ENCODE data around the gene RPRD1B.
"Not testable (repeated sequence)": the region's sequence is repeated elsewhere in the genome, so short reads cannot be mapped to it uniquely, and the experiment has no call there.

RPRD1B gene

GRCh38 chr20:38093641-38094077 lies 60.1 kb downstream of the RPRD1B start:
- no peak for TF ChIP-seq CTCF (conservative IDR thresholded peaks at IDR 0.05; ENCODE audit: control insufficient read depth, insufficient read depth, low read depth, low read length)
- no peak overlapping the region for H3K4me3 ChIP-seq (ENCODE audit: control insufficient read depth, low read depth, low read length)
- DNase-seq (ENCODE audit: low read depth): no peak

GRCh38 chr20:38094373-38094891 lies 60.9 kb downstream of the RPRD1B start:
- no peak for TF ChIP-seq CTCF (conservative IDR thresholded peaks at IDR 0.05; ENCODE audit: control insufficient read depth, insufficient read depth, low read depth, low read length)
- peak; percentile 90 for DNase-seq (ENCODE audit: low read depth)
- no peak overlapping the region for H3K4me3 ChIP-seq (ENCODE audit: control insufficient read depth, low read depth, low read length)

GRCh38 chr20:38095017-38095686 lies 61.6 kb downstream of the RPRD1B start:
- no peak overlapping the region for H3K4me3 ChIP-seq (ENCODE audit: control insufficient read depth, low read depth, low read length)
- DNase-seq (ENCODE audit: low read depth): peak; percentile 24
- no peak for TF ChIP-seq CTCF (conservative IDR thresholded peaks at IDR 0.05; ENCODE audit: control insufficient read depth, insufficient read depth, low read depth, low read length)

- no peak overlapping the region for H3K4me3 ChIP-seq (ENCODE audit: control insufficient read depth, low read depth, low read length)
- TF ChIP-seq CTCF (conservative IDR thresholded peaks at IDR 0.05; ENCODE audit: control insufficient read depth, insufficient read depth, low read depth, low read length): no peak
- DNase-seq (ENCODE audit: low read depth): peak; percentile 19
Observed at GRCh38 chr20:38098952-38099351, 65.4 kb downstream of the RPRD1B start.

- DNase-seq (ENCODE audit: low read depth); H3K4me3 ChIP-seq (ENCODE audit: control insufficient read depth, low read depth, low read length): not testable (repeated sequence)
Observed at GRCh38 chr20:38102206-38102605, 68.7 kb downstream of the RPRD1B start.

- no peak for DNase-seq (ENCODE audit: low read depth)
- H3K4me3 ChIP-seq (ENCODE audit: control insufficient read depth, low read depth, low read length): no peak overlapping the region
- TF ChIP-seq CTCF (conservative IDR thresholded peaks at IDR 0.05; ENCODE audit: control insufficient read depth, insufficient read depth, low read depth, low read length): no peak
Observed at GRCh38 chr20:38104285-38104684, 70.7 kb downstream of the RPRD1B start.

GRCh38 chr20:38106461-38106860 lies 72.9 kb downstream of the RPRD1B start:
- H3K4me3 ChIP-seq (ENCODE audit: control insufficient read depth, low read depth, low read length): no peak overlapping the region
- no peak for DNase-seq (ENCODE audit: low read depth)
- no peak for TF ChIP-seq CTCF (conservative IDR thresholded peaks at IDR 0.05; ENCODE audit: control insufficient read depth, insufficient read depth, low read depth, low read length)

- DNase-seq (ENCODE audit: low read depth); H3K4me3 ChIP-seq (ENCODE audit: control insufficient read depth, low read depth, low read length): not testable (repeated sequence)
Observed at GRCh38 chr20:38107386-38107785, 73.8 kb downstream of the RPRD1B start.

- not testable (repeated sequence) for H3K4me3 ChIP-seq (ENCODE audit: control insufficient read depth, low read depth, low read length); DNase-seq (ENCODE audit: low read depth)
Observed at GRCh38 chr20:38107916-38108315, 74.4 kb downstream of the RPRD1B start.

Data from fibroblast of mammary gland (primary cell).